Glomerular endothelial cell (primary cell): ENCODE results near the gene BEND3. TPM values are rescaled to one million over a fixed set of nuclear protein-coding genes. Genes with fewer than 3 reads are reported as not detected.
"Not testable (repeated sequence)": the region's sequence is repeated elsewhere in the genome, so short reads cannot be mapped to it uniquely, and the experiment has no call there.

Source experiments
- DNase-seq: peaks from one replicate; pipeline ENCODE4 v3.0.0-alpha.2; 2011; ENCODE audit warnings: low read depth, low spot score; ENCODE audit errors: extremely low read depth
- total RNA-seq: library from RNA; depleted of rRNA; stranded (reverse); fragments of >200 nt; gene quantifications from 2 replicates; pipeline ENCODE4 v1.2.3, GENCODE V29; 2015

Gene BEND3
- total RNA-seq, 1 donor from 2014 or later: 4.6 TPM

- DNase-seq: not testable (repeated sequence)
These were observed 30.9 kb downstream of the BEND3 start for GRCh38 chr6:107084459-107084858.

DNA sequence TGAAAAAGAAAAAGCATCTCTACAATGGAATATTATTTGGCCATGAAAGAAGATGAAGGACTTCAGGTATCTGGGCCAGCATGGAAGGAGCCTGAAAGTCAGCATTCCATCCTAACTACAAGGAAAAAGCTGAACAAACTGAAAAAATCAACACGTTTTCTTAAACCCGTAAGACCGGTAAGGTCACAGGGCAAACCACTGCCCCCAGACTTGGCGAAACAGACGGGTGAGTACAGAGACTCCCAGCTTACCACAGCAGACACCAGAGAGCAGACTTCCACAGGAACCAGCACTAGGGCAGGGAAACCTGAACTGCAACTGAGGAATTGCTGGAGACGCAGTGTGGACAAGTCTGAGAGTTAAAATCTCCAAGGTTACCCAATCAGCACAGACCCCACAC lies 31.4 kb downstream of the BEND3 start:
- DNase-seq: no peak

GRCh38 chr6:107083047-107083768 lies 32.1 kb downstream of the BEND3 start:
- no peak for DNase-seq

DNA sequence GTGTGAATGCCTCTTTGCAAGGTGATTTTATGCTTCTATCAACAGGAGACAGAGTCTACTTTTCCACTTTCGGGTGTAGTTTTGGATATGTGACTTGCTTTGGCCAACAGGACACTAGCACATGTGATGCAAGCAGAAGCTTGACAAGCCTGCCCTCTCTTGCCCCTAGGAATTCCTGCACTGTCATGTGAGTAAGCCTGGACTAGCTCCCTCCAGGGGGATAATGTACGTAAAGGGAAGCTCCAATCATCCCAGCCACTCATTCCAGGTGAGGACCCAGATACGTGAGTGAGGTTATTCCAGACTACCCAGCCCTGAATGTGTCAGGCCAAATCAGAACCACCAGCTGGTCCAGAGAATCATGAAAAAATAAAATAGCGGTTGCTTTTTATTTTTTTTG lies 33.3 kb downstream of the BEND3 start:
- no peak for DNase-seq

DNA sequence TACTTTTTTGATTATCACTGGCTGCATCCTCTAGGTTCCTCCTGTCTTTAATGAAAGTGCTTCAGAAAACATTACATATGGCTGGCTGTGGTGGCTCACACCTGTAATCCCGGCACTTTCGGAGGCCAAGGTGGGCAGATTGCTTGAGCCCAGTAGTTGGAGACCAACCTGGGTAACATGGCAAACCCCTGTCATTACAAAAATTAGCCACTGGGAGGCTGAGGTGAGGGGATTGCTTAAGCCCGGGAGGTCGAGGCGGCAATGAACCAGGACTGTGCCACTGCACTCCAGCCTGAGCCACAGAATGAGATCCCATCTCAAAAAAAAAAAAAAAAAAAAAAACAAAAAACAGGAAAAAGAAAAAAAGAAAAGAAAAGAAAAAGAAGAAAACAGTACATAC lies 35.3 kb downstream of the BEND3 start:
- DNase-seq: no peak

GRCh38 chr6:107079429-107079828 lies 35.9 kb downstream of the BEND3 start:
- no peak for DNase-seq

- no peak for DNase-seq
These were observed 37.6 kb downstream of the BEND3 start for GRCh38 chr6:107077710-107078109.

GRCh38 chr6:107075951-107076381 lies 39.3 kb downstream of the BEND3 start:
- no peak for DNase-seq

GRCh38 chr6:107070686-107071085 lies 44.6 kb downstream of the BEND3 start:
- no peak for DNase-seq

GRCh38 chr6:107069631-107070548 lies 45.4 kb downstream of the BEND3 start:
- DNase-seq: no peak

DNA sequence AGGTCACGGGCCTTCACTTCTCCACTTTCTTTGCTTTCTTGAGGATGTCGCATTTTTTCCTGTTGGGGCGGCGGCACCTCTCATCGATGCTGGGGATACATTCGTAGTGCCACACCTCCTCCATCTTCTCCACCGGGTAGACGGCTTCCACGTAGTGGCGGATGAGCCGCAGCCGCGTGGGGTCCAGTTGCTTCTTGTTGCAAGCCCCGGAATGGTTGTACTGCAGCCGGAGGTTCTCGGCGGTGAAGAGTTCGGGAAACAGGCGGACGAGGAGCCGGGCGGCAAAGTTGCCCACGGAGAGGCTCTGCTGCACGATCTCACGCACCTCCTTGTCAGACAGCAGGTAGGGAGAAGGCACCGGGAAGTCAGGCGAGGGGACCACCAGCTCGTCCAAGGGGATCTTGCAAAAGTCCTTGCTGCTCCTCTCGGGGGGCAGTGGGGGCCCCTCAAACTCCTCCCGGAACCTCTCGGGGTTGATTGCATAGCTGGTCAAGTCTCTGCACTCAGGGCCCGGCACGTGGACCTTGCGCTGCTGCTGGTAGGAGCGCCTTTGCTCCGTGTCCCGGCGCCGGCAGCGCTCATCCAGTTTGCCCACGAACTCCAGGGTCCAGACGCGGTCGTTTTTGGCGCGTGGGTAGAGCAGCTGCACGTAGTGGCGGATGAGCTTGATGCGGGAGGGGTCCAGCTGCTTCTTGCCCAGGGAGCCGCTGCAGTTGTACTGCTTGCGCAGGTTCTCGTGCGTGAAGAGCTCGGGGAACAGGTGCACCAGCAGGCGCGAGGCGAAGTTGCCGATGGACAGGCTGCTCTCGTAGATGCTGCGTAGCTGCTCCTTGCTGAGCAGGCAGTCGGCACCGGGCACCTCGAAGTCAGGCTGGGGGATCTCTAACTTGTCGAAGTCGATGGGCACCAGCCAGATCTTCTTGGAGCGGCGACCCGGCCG lies 46.4 kb downstream of the BEND3 start:
- no peak for DNase-seq

DNA sequence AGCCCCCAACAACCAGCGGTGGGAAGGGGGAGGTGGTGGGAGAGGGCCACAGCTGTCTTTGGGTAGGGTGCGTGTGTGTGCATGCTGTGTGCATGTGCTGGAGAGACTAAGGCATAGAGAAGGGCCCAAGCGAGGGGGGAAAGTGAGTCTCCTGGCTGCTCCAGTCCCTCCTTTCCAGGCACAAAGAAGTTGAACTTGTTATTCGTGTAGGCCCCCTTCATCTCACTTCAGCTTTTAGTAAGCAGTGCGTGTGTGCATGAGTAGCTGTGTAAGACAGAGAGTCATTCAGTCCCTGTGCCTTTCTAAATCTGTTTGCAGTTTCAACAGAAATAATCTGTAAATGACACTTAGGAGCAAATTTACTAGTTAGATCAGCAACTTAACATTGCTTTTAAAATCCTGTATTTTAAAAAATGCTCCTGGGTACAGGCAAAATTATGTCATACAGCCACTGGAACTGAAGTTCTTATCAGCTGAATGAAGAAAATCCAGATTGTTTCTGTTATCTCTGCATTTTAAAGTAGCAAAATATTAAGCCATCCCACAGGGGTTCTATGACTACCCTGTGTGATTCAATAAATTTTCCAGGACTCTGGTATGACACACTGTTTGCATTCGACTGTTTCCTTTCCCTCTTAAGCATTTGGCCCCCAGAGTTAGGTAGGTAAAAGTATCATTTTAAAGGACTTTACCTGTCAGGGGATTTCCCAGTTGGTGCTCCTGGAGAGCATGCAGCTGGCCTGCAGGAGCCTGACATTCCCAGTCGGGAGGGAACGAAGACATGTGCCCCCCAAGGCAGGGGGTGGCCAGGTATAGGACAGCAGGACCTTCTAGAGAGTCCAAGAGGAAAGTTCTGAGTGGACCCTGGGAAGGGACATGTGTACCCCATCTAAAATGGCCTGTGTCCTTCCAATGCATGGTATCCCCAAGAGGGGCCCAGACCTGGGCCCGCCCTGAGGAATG lies 48.3 kb downstream of the BEND3 start:
- DNase-seq: no peak

GRCh38 chr6:107064579-107065065 lies 50.7 kb downstream of the BEND3 start:
- DNase-seq: no peak

DNA sequence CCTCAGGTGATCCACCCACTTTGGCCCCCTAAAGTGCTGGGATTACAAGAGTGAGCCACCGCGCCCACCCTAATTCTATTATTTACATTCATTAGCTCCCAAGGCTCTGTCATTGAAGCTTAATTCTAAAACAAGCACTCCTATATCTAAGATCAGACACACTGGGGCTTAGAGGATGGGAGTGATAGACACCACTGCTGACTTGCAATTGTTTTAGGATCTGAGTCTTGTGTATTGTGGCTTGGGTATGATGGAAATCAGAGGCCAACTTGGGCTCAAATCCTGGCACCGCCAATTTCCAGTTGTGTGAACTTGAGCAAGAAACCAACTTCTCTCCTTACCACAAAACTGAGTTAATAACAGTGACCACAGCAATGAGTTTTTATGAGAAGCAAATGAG lies 52.6 kb downstream of the BEND3 start:
- DNase-seq: no peak

DNA sequence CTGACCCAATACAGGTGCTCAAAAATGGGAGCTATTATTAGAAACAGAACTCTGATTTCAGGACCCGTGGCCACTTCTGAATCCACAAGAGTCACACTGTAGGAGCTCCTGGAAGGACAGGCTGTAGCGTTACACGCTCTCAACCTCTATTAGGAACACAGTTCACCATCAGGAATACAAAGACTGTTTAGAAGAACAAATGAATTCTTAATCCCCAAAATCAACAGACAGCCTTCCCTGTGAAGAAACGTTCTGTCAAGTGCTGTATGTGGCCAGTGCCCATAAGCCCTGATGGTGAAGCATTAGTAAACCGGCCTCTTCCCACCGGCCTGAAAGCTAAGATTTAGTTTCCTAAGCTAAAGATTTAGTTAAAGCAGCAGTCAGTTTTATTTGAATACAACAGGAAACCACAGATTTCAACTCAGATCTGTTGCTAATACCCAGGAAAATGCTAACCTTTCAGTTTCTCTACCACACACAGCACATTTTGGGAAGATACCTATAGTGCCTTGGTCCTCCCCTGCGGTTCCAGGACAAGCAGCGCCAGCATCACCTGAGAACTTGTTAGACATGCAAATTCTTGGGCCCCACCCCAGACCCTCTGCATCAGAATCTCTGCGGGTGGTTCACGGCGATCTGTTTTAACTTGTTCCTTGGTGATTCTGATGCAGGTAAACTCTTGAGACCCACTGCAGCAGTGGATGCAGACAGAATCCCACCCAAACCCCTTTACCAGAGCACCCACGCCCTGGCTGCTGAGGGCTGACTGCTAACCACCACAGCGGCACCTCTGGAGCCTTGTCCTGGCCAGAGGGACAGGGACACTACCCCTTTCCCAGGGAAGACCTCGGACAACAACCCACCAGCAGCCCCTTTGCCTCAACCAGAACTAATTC lies 53.9 kb downstream of the BEND3 start:
- no peak for DNase-seq

DNA sequence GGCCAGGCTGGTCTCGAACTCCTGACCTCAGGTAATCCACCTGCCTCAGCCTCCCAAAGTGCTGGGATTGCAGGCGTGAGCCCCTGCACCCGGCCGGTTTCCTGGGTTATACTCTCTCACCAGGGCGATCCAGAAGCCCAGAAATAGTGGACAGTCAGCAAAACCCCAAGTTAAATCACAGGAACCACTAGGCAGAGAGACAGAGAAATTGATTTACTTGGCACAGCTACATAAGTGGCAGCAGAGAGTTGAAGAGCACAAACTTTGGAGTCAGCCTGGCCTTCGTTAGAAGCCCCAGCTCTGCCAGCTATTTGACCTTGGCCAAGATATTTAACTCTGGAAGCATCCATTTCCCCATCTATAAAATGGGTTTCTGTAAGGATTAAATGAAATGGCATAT lies 54.6 kb downstream of the BEND3 start:
- no peak for DNase-seq

GRCh38 chr6:107059606-107060005 lies 55.7 kb downstream of the BEND3 start:
- no peak for DNase-seq

- no peak for DNase-seq
These were observed 57.6 kb downstream of the BEND3 start for GRCh38 chr6:107057679-107058078.

- no peak for DNase-seq
These were observed 58.5 kb downstream of the BEND3 start for GRCh38 chr6:107056796-107057195.
